AG09319 (cell line): ENCODE results near the gene TMEM250.

Experiments
- DNase-seq: peaks from one replicate; pipeline ENCODE4 v3.0.0-alpha.2; 2010; ENCODE audit warnings: low read depth; ENCODE audit errors: extremely low read depth
- CTCF ChIP-seq: IDR thresholded peaks from 2 replicates; pipeline ENCODE4 v1.5.1; 2011; ENCODE audit warnings: low read depth, mild to moderate bottlenecking, inconsistent platforms, low read length, moderate library complexity

Gene TMEM250

GRCh38 chr9:136135326-136136126 is 16.9 kb upstream of the TMEM250 start:
- no peak for DNase-seq
- TF ChIP-seq CTCF, result no peak

GRCh38 chr9:136133959-136134484 is 15.3 kb upstream of the TMEM250 start:
- TF ChIP-seq CTCF, result no peak
- DNase-seq, result no peak

GRCh38 chr9:136133191-136133958 is 14.7 kb upstream of the TMEM250 start:
- TF ChIP-seq CTCF, result peak; percentile 25
- DNase-seq, result no peak

GRCh38 chr9:136132512-136133050 is 13.9 kb upstream of the TMEM250 start:
- no peak for DNase-seq
- TF ChIP-seq CTCF, result no peak; the same call in 1 of the 2 replicates

GRCh38 chr9:136131629-136132511 is 13.2 kb upstream of the TMEM250 start:
- TF ChIP-seq CTCF, result no peak
- no peak for DNase-seq

- DNase-seq, result no peak
- no peak for TF ChIP-seq CTCF
Measured at GRCh38 chr9:136129176-136129575, 10.5 kb upstream of the TMEM250 start.
